Hepatocyte (in vitro differentiated cells): Measurements from ENCODE around the gene CFAP65.

Experiments
- EZH2 ChIP-seq: fragments of 200-600 bp; sonication (generic); IDR thresholded peaks from 2 replicates; pipeline ENCODE4 v1.6.1; 2016; ENCODE audit warnings: antibody characterized with exemption, mild to moderate bottlenecking, borderline replicate concordance
- TF ChIP-seq, protein P1 (sequence below): fragments of 200-600 bp; sonication (generic); IDR thresholded peaks from 2 replicates; pipeline ENCODE4 v1.5.1; 2016; ENCODE audit warnings: antibody characterized with exemption, mild to moderate bottlenecking; ENCODE audit not compliant: poor library complexity

DNA sequence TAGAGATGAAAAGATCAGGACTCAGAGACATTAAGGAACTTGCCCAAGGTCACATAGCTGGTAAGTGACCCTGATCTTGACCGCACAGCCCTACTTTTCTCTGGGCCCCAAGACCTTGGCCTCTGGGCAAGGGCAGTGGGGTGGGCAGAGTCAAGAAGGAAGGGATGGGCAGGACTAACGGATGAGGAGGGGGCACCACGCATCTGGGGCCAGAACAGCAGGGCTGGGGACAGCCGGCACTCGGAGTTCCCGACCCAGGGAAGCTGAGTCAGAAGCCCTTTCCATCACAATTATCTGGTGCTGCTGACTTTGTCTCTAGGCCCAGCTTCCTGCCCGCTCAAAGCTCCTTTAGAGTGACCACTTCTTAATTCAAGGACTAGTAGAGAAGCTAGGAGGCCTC, 14.4 kb downstream of the CFAP65 start:
- TF ChIP-seq EZH2: no peak
- TF ChIP-seq, protein P1, sequence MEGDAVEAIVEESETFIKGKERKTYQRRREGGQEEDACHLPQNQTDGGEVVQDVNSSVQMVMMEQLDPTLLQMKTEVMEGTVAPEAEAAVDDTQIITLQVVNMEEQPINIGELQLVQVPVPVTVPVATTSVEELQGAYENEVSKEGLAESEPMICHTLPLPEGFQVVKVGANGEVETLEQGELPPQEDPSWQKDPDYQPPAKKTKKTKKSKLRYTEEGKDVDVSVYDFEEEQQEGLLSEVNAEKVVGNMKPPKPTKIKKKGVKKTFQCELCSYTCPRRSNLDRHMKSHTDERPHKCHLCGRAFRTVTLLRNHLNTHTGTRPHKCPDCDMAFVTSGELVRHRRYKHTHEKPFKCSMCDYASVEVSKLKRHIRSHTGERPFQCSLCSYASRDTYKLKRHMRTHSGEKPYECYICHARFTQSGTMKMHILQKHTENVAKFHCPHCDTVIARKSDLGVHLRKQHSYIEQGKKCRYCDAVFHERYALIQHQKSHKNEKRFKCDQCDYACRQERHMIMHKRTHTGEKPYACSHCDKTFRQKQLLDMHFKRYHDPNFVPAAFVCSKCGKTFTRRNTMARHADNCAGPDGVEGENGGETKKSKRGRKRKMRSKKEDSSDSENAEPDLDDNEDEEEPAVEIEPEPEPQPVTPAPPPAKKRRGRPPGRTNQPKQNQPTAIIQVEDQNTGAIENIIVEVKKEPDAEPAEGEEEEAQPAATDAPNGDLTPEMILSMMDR: no peak
